Duodenal mucosa (tissue), 2 donors: ENCODE measurements around the gene CDT1.
"Not testable (repeated sequence)": the region's sequence is repeated elsewhere in the genome, so short reads cannot be mapped to it uniquely, and the experiment has no call there.

Source experiments
- H3K27ac ChIP-seq: one replicate; pipeline ENCODE4 v1.7.0; 2013; ENCODE audit warnings: low read depth, low read length
- H3K27me3 ChIP-seq, 2 donors: one replicate each; pipeline ENCODE4 v1.7.0; 2013; ENCODE audit warnings: low read length in 2 of 2, control low read depth in 1 of 2; ENCODE audit not compliant: insufficient read depth in 2 of 2, control insufficient read depth in 1 of 2
- H3K36me3 ChIP-seq, 2 donors: one replicate each; pipeline ENCODE4 v1.7.0; 2013; ENCODE audit warnings: low read length in 2 of 2, control low read depth in 1 of 2; ENCODE audit not compliant: insufficient read depth in 2 of 2, control insufficient read depth in 1 of 2
- H3K4me1 ChIP-seq, 2 donors: one replicate each; pipeline ENCODE4 v1.7.0; 2013; ENCODE audit warnings: low read length in 2 of 2, control low read depth in 1 of 2; ENCODE audit not compliant: insufficient read depth in 2 of 2, control insufficient read depth in 1 of 2
- H3K4me3 ChIP-seq, 2 donors: one replicate each; pipeline ENCODE4 v1.7.0; 2013; ENCODE audit warnings: low read length in 2 of 2, low read depth in 1 of 2
- H3K9ac ChIP-seq, 2 donors: one replicate each; pipeline ENCODE4 v1.7.0; 2013; ENCODE audit warnings: low read length in 2 of 2, low read depth in 1 of 2
- H3K9me3 ChIP-seq, 2 donors: one replicate each; pipeline ENCODE4 v1.7.0; 2013; ENCODE audit warnings: low read length in 2 of 2, control low read depth in 1 of 2; ENCODE audit not compliant: control insufficient read depth in 1 of 2

CDT1 gene

DNA sequence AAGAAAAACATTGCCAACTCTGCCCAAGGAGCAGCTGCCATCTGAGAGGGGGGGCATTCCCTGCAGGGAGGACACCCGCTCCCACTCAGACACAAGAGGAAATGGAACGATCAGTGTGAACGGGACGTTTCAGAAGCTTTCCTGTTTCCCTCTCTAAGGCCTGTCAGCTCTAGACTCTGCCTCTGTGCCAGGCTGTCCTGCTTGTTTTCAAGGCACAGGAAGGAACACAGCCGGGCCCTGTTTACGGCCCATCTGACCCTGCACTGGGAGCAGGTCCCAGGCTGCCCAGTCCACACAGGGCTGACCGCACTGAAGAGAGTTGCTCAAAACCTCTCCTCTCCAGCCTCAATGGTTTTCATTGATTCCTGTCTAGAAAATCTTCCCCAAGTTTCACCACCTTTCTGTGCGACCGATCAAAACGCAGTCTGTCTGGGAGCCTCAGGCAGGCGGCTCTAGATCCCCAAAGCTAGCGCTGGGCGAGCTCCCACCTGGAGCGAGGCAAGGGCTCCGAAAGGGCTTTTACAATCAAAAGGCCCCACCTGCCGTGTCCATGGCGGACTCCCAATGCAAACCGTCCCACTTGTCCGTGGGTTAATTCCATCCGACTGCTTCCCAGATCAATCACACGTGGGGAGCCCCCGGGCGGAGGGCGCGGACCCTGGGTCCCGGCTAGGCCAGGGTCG lies 20.1 kb upstream of the CDT1 start:
- Histone ChIP-seq H3K9me3 (no peaks in the 10 kb centered on the region), H3K4me1 (peaks cover 37 to 47% of the 10 kb centered on the region in 2 donors), H3K9ac (peak overlapping the region; percentile 55 to 63), H3K36me3 (no peaks in the 10 kb centered on the region), H3K27ac (peak overlapping the region; percentile 78), H3K4me3 (peak overlapping the region; percentile 63 to 65), H3K27me3 (no peaks in the 10 kb centered on the region)

DNA sequence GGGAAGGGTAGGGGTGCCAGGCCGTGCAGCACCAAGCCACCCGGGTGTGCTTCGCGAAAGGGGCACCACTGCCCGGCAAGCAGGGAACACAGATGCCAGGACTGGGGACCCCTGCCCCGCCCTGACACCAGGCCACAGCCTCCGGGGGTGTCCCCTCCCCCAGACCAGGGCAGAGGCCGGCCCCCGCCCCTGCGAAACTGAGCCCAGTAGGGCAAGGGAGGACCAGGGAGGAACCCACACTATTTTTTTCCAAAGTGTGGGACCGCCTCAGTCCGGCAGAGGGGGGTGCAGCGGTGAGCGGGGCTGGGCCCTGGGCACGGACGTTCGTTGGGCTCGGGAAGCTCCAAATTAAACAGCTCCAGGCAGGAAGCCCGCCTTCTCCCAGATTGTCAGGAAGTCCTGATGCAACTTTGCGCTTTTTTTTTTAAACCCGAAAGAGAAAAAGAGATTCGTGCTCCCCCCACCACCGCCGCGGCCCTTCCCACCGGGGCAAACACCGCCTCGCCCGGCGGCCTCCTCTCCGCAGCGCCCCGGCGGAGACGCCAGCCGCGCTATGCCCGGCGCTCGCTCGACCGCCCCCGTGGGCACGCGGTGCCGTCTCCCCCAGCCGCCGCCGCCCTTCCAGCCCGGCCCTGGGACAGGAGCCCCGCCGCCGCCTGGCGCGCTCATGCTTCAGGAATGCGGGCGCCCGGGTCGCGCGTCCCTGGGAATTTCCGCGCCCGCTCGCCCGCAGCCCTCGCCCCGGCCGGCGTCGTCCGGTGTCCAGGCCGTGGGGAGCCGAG lies 19.3 kb upstream of the CDT1 start:
- Histone ChIP-seq H3K4me1 (peaks cover 37 to 47% of the 10 kb centered on the region in 2 donors), H3K36me3 (no peaks in the 10 kb centered on the region), H3K9ac (peak overlapping the region; percentile 55 to 63)

DNA sequence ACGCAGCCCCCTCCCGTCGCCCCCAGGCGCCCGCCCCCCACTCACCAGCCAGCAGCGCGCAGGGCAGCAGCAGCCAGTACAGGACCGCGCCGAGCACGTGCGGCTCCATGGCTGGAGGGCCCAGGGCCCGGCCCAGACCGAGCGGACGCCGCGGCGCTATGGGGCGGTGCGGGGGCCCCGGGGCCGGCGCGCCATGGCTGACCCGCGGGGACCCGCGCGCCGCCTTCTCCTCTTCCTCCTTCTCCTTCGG lies 18.8 kb upstream of the CDT1 start:
- H3K27me3 ChIP-seq = no peaks in the 10 kb centered on the region
- peak overlapping the region in 1 of 2 donors; percentile 63 for H3K9ac ChIP-seq

More for the DNA sequence above, 19.3 kb upstream of the CDT1 start:
- Histone ChIP-seq H3K27me3 (no peaks in the 10 kb centered on the region), H3K4me3 (peak overlapping the region; percentile 63 to 65), H3K9me3 (no peaks in the 10 kb centered on the region), H3K27ac (peak overlapping the region; percentile 78)

DNA sequence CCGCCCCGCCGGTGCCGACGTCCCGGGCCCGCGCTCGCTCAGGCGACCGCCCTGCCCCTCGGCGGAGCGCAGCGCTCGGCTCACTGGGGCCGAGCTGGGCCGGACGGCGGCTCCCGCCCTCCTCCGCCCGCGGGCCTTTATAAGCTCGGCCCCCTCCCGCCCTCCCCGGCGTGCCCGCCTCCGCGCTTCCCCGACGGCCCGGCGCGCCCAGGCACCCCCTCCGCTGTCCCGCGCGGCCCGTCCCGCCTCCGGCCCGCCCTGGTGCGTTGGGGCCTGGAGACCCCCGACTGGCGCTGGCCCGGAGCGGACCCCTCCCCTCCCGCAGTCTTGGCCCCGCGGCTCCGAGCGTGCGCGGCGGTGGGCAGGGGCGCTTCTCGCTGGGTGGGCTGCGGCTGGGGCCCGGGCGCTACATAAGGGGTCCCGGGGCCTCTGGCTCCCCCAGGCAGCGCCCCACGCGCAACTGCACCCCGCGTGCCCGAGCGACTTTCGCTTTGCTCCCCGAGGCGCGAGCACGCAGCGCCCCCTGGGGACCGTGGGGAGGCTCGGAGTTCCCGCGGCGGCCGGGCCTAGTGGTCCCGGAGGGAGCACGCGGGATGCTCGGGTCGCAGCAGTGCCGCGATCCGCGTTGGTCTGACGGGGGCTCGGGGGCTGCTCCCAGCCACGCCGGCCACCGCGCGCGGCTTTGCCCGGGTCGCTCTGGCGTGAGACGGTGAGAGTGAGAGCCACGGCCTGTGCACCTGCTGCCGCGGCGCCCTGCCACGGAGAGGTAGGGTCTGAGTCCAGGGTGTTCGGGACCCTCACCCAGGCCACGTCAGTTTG lies 18.3 kb upstream of the CDT1 start, which contains the start of gene PIEZO1:
Gene PIEZO1, minus strand, starts transcription at position 115 of the 819 bp plus-strand sequence. CDS start 256 bp downstream, outside the sequence.
- no peaks in the 10 kb centered on the region for H3K36me3 ChIP-seq
- H3K4me3 ChIP-seq = peak within 1 kb of the TSS; percentile 65 to 66
- peak within 1 kb of the TSS; percentile 57 to 63 for H3K9ac ChIP-seq
- H3K4me1 ChIP-seq = peaks cover 27 to 46% of the 10 kb centered on the region in 2 donors
- peak within 1 kb of the TSS; percentile 78 for H3K27ac ChIP-seq
- H3K27me3 ChIP-seq = no peaks in the 10 kb centered on the region
- H3K9me3 ChIP-seq = no peaks in the 10 kb centered on the region

More for the DNA sequence above, 18.8 kb upstream of the CDT1 start:
- Histone ChIP-seq H3K9me3 (no peaks in the 10 kb centered on the region), H3K4me1 (peaks cover 32 to 50% of the 10 kb centered on the region in 2 donors), H3K4me3 (peak overlapping the region; percentile 63 to 65), H3K36me3 (no peaks in the 10 kb centered on the region), H3K27ac (peak overlapping the region; percentile 78)

DNA sequence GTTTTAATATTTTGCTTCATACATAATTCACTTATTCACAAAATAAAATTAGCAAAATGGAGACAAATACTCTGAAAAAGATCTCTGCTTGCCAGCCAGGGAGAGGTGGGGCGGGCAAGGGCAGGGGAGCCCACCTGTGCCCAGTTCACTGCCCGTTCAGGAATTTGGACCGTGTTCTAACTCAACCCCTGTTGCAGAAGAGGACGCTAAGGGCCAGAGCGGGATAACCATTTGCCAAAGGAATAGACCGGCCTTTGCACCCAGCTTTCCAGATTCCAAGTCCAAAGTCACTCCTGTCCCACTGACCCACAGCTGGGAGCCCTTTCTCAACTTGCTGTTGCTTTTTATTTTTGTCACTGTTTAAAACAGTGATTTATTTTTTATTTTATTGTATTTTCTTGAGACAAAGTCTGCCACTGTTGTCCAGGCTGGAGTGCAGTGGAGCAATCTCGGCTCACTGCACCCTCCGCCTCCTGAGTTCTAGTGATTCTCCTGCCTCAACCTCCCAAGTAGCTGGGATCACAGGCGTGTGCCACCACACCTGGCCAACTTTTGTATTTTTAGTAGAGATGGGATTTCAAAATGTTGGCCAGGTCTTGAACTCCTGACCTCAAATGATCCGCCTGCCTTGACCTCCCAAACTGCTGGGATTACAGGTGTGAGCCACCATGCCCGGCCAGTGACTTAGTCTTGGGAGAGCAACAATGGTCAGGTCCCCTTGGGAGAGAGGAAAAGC lies 15.8 kb upstream of the CDT1 start:
- Histone ChIP-seq H3K27ac (no peak overlapping the region), H3K9me3 (no peaks in the 10 kb centered on the region), H3K27me3 (peaks cover 0 to 3% of the 10 kb centered on the region in 2 donors), H3K36me3 (no peaks in the 10 kb centered on the region), H3K9ac (no peak overlapping the region), H3K4me1 (peaks cover 12 to 34% of the 10 kb centered on the region in 2 donors), H3K4me3 (no peak overlapping the region)

DNA sequence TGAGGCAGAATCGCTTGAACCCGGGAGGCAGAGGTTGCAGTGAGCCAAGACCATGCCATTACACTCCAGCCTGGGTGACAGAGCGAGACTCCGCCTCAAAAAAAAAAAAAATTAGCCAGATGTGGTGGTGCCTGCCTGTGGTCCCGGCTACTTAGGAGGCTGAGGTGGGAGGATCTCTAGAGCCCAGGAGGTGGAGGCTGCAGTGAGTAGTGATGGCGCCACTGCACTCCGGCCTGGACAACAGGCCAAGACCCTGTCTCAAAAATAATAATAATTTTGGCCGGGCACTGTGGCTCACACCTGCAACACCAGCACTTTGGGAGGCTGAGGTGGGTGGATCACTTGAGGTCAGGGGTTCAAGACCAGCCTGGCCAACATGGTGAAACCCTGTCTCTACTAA lies 14.8 kb upstream of the CDT1 start:
- not testable (repeated sequence) for H3K27ac ChIP-seq, H3K9ac ChIP-seq, H3K36me3 ChIP-seq, H3K27me3 ChIP-seq, H3K9me3 ChIP-seq, H3K4me3 ChIP-seq
- H3K4me1 ChIP-seq = peaks cover 10 to 33% of the 10 kb centered on the region in 2 donors

DNA sequence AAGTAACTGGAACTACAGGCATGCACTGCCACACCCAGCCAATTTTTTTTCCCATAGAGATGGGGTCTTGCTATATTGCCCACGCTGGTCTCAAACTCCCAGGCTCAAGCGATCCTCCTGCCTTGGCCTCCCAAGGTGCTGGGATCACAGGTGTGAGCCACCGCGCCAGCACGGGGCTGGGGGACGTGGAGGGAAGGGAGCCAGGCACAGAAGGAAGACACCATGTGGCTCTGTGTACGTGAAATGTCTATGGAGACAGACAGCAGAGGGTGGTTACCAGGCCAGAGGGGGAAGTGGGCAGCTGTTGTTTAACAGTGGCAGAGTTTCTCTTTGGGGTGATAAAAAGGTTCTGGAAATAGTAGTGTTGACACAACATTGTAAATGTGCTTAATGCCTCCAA lies 14.0 kb upstream of the CDT1 start:
- Histone ChIP-seq H3K4me1 (peaks cover 8 to 31% of the 10 kb centered on the region in 2 donors), H3K4me3 (no peak overlapping the region), H3K36me3 (no peaks in the 10 kb centered on the region), H3K27me3 (peaks cover 0 to 3% of the 10 kb centered on the region in 2 donors), H3K27ac (no peak overlapping the region), H3K9ac (no peak overlapping the region), H3K9me3 (no peaks in the 10 kb centered on the region)

DNA sequence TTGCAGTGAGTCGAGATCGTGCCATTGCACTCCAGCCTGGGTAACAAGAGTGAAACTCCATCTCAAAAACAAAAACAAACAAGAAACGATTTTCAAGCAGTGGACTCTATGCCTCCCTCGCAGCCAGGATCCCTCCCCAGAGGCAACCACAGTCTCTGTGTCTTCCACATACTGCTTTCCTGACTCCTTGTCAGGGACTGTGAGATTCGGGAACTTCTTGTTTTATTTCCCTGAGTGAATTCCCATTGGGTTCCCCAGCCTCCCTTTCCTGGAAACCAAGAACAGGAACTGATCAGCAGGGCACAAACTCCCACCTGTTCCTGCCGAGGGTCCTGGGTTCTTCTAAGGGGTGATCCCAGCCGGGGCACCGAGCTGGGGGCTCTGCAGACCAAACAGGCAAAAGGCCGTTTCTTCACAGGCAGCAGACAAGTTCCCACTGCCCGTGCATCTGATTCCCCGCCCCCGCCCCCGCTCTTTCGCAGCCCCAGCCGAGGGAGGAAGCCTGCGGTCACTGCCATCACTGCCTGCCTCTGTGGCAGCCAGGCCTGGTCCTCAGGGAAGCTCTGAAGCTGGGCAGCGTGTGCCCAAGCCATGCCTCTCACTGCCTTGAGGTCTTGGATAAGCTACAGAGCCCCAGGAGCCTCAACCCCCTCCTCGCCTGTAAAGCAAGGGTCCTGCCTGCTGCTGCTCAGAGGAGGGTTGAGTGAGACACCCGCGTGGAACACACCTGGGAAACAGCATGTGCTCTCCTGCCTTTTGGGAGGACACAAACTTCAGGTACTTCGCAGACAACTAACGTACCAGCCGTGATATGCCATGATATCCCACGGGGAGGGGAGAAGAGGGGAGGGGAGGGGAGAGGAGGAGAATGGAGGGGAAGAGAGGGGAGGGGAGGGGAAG lies 13.0 kb upstream of the CDT1 start:
- Histone ChIP-seq H3K36me3 (no peaks in the 10 kb centered on the region), H3K27ac (no peak overlapping the region), H3K4me1 (peaks cover 8 to 33% of the 10 kb centered on the region in 2 donors), H3K9me3 (no peaks in the 10 kb centered on the region), H3K4me3 (peak overlapping the region in 1 of 2 donors; percentile 4), H3K9ac (no peak overlapping the region), H3K27me3 (peaks cover 0 to 3% of the 10 kb centered on the region in 2 donors)

DNA sequence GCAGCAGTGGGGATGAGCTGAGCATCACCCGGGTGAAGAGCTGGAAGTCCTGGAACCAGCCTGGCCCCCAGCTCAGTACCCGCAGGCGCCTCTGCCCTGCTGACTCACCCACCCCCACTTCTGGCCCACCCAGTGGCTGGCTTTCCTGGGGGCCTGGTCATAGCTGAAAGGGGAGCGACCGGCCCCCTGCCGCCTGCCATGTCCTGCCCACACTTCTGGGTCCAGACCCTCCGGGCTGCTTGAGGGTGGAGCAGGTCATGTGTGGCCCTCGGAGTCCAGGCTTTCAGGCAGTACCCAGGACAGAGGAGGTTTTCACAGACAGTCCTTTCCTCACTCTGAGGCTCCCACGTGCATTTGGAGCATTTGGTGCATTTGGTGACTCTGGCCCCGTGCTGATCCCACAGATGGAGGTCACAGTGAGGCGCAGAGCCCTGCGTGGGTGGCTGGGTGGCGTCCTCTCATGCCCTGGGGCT lies 11.5 kb upstream of the CDT1 start:
- no peak overlapping the region for H3K27ac ChIP-seq
- H3K27me3 ChIP-seq = peaks cover 0 to 3% of the 10 kb centered on the region in 2 donors
- H3K4me3 ChIP-seq = no peak overlapping the region
- H3K9me3 ChIP-seq = no peaks in the 10 kb centered on the region
- no peak overlapping the region for H3K9ac ChIP-seq
- peaks cover 8 to 30% of the 10 kb centered on the region in 2 donors for H3K4me1 ChIP-seq
- no peaks in the 10 kb centered on the region for H3K36me3 ChIP-seq
